Astrocyte (in vitro differentiated cells and primary cell): ENCODE measurements around the gene RND3.

ENCODE experiments used
- EZH2 ChIP-seq: IDR thresholded peaks from 2 replicates; pipeline ENCODE4 v1.6.1; 2012; ENCODE audit warnings: mild to moderate bottlenecking, low read length, inconsistent platforms; ENCODE audit not compliant: insufficient read depth
- TF ChIP-seq, protein P1 (sequence below): IDR thresholded peaks from 2 replicates; pipeline ENCODE4 v1.5.1; 2011; ENCODE audit warnings: low read depth, mild to moderate bottlenecking, inconsistent platforms, low read length, moderate library complexity; ENCODE audit not compliant: insufficient read depth

- TF ChIP-seq, protein P1, sequence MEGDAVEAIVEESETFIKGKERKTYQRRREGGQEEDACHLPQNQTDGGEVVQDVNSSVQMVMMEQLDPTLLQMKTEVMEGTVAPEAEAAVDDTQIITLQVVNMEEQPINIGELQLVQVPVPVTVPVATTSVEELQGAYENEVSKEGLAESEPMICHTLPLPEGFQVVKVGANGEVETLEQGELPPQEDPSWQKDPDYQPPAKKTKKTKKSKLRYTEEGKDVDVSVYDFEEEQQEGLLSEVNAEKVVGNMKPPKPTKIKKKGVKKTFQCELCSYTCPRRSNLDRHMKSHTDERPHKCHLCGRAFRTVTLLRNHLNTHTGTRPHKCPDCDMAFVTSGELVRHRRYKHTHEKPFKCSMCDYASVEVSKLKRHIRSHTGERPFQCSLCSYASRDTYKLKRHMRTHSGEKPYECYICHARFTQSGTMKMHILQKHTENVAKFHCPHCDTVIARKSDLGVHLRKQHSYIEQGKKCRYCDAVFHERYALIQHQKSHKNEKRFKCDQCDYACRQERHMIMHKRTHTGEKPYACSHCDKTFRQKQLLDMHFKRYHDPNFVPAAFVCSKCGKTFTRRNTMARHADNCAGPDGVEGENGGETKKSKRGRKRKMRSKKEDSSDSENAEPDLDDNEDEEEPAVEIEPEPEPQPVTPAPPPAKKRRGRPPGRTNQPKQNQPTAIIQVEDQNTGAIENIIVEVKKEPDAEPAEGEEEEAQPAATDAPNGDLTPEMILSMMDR, result no peak
- TF ChIP-seq EZH2, result no peak
Observed at GRCh38 chr2:150479075-150479915, 8.2 kb downstream of the RND3 start.
